Activated CD8-positive, alpha-beta memory T cell treated with anti-CD3 and anti-CD28 coated beads, Interleukin-2, amount 10 ng/mL, durations not matched to agents 7 days and 5 days (primary cell): Measurements from ENCODE around the gene GLRX3. TPM values are rescaled to one million over a fixed set of nuclear protein-coding genes. Genes with fewer than 3 reads are reported as not detected.
A peak's percentile ranks its signal among the peaks of the same experiment; 100 is the strongest.
"Not testable (repeated sequence)": the region's sequence is repeated elsewhere in the genome, so short reads cannot be mapped to it uniquely, and the experiment has no call there.

ENCODE experiments used
- ATAC-seq: fragments of 150-1000 bp; cut with Tn5 transposase; one replicate; pipeline ENCODE4 v1.10.0; 2021; ENCODE audit warnings: moderate library complexity
- CTCF ChIA-PET: fragments of 350-600 bp; sonication (Branson Sonifier 250); formaldehyde crosslinking; loops from one replicate; lab custom pipeline; 2021; ENCODE audit warnings: antibody characterized with exemption; lab: Charles Lee
- DNase-seq: peaks from one replicate; pipeline ENCODE4 v3.0.0-alpha.2; 2020
- H3K27ac Mint-ChIP-seq: one replicate; pipeline ENCODE4 v1.8.0; 2021; ENCODE audit warnings: mild to moderate bottlenecking, mixed read lengths
- H3K27me3 Mint-ChIP-seq: one replicate; pipeline ENCODE4 v1.8.0; 2021; ENCODE audit warnings: mixed read lengths
- H3K36me3 Mint-ChIP-seq: one replicate; pipeline ENCODE4 v1.8.0; 2021; ENCODE audit warnings: mild to moderate bottlenecking, mixed read lengths
- H3K4me1 Mint-ChIP-seq: one replicate; pipeline ENCODE4 v1.8.0; 2021; ENCODE audit warnings: mixed read lengths
- H3K4me3 Mint-ChIP-seq: one replicate; pipeline ENCODE4 v1.8.0; 2021; ENCODE audit warnings: mild to moderate bottlenecking, moderate library complexity, mixed read lengths
- H3K9me3 Mint-ChIP-seq: one replicate; pipeline ENCODE4 v1.8.0; 2022; ENCODE audit warnings: low read depth, mixed read lengths
- total RNA-seq, 2 experiments: library from RNA; stranded (reverse); gene quantifications; one replicate each; pipeline ENCODE4 v1.2.3, GENCODE V29; 2021

GLRX3 gene
- total RNA-seq, 2 experiments from 2014 or later, result 65.0 to 89.7 TPM

GRCh38 chr10:130116942-130117341 is 19.2 kb upstream of the GLRX3 start:
- not testable (repeated sequence) for DNase-seq, H3K9me3 Mint-ChIP-seq, H3K27me3 Mint-ChIP-seq, H3K4me3 Mint-ChIP-seq, H3K27ac Mint-ChIP-seq, ATAC-seq, H3K36me3 Mint-ChIP-seq
- CTCF ChIA-PET, result interaction anchor here (2.5 kb wide), 1 partner anchor 10 kb away, joined by 13 read pairs; no protein-coding TSS in a partner anchor
- H3K4me1 Mint-ChIP-seq, result peaks cover 10% of the 10 kb centered on the region

GRCh38 chr10:130117535-130117934 is 18.7 kb upstream of the GLRX3 start:
- not testable (repeated sequence) for H3K27ac Mint-ChIP-seq, ATAC-seq, H3K9me3 Mint-ChIP-seq, DNase-seq, H3K36me3 Mint-ChIP-seq, H3K4me1 Mint-ChIP-seq, H3K4me3 Mint-ChIP-seq, H3K27me3 Mint-ChIP-seq
- CTCF ChIA-PET, result interaction anchor here (2.5 kb wide), 1 partner anchor 10 kb away, joined by 13 read pairs; no protein-coding TSS in a partner anchor

- CTCF ChIA-PET, result interaction anchor here (1.4 kb wide), 1 partner anchor 10 kb away, joined by 3 read pairs; no protein-coding TSS in a partner anchor
- peaks cover 6% of the 10 kb centered on the region for H3K27me3 Mint-ChIP-seq
- H3K9me3 Mint-ChIP-seq, result no peaks in the 10 kb centered on the region
Observed at GRCh38 chr10:130121486-130122079, 14.6 kb upstream of the GLRX3 start.

GRCh38 chr10:130127364-130128061 is 8.7 kb upstream of the GLRX3 start:
- CTCF ChIA-PET, result interaction anchor here (0.7 to 3.1 kb wide), 16 partner anchors 9 to 661 kb away, joined by 3 to 23 read pairs (median 4); partner anchors contain the start of genes C10orf143 and MGMT
- no peak overlapping the region for H3K27ac Mint-ChIP-seq
- H3K4me1 Mint-ChIP-seq, result peaks cover 10% of the 10 kb centered on the region
- peaks cover 41% of the 10 kb centered on the region for H3K27me3 Mint-ChIP-seq
- H3K9me3 Mint-ChIP-seq, result no peaks in the 10 kb centered on the region
- no peak overlapping the region for H3K4me3 Mint-ChIP-seq
- peak; percentile 82 for ATAC-seq
- peak; percentile 67 for DNase-seq
- no peaks in the 10 kb centered on the region for H3K36me3 Mint-ChIP-seq

More at GRCh38 chr10:130121486-130122079, 14.6 kb upstream of the GLRX3 start:
- ATAC-seq (no peak), DNase-seq (no peak)
- H3K4me1 Mint-ChIP-seq, result no peaks in the 10 kb centered on the region
- H3K27ac Mint-ChIP-seq, result no peak overlapping the region
- no peaks in the 10 kb centered on the region for H3K36me3 Mint-ChIP-seq
- no peak overlapping the region for H3K4me3 Mint-ChIP-seq

GRCh38 chr10:130128062-130128781 is 8.0 kb upstream of the GLRX3 start:
- Mint-ChIP-seq H3K27me3 (peaks cover 41% of the 10 kb centered on the region), H3K9me3 (no peaks in the 10 kb centered on the region), H3K4me3 (no peak overlapping the region), H3K27ac (no peak overlapping the region), H3K4me1 (peaks cover 10% of the 10 kb centered on the region), H3K36me3 (no peaks in the 10 kb centered on the region)
- DNase-seq (no peak), ATAC-seq (no peak)
- CTCF ChIA-PET, result interaction anchor here (0.8 to 3.1 kb wide), 14 partner anchors 9 to 239 kb away, joined by 3 to 23 read pairs (median 4); partner anchors contain the start of gene C10orf143

- H3K36me3 Mint-ChIP-seq, result no peaks in the 10 kb centered on the region
- H3K27me3 Mint-ChIP-seq, result peaks cover 41% of the 10 kb centered on the region
- peaks cover 10% of the 10 kb centered on the region for H3K4me1 Mint-ChIP-seq
- H3K9me3 Mint-ChIP-seq, result no peaks in the 10 kb centered on the region
- ATAC-seq, result no peak
- CTCF ChIA-PET, result interaction anchor here (1.0 to 3.1 kb wide), 5 partner anchors 10 to 54 kb away, joined by 3 to 23 read pairs (median 4); partner anchors contain the start of gene C10orf143
- H3K27ac Mint-ChIP-seq, result no peak overlapping the region
- peak; percentile 21 for DNase-seq
- H3K4me3 Mint-ChIP-seq, result no peak overlapping the region
Observed at GRCh38 chr10:130128922-130129321, 7.3 kb upstream of the GLRX3 start.

GRCh38 chr10:130135676-130136225 is 440 bp upstream of the GLRX3 start:
- H3K4me1 Mint-ChIP-seq, result peaks cover 36% of the 10 kb centered on the region
- no peaks in the 10 kb centered on the region for H3K9me3 Mint-ChIP-seq
- peak overlapping the region; percentile 52 for H3K27ac Mint-ChIP-seq
- ATAC-seq (no peak), DNase-seq (no peak)
- peak overlapping the region; percentile 80 for H3K4me3 Mint-ChIP-seq
- CTCF ChIA-PET, result interaction anchor here (1.8 to 3.2 kb wide), 2 partner anchors 23 to 25 kb away, joined by 8 to 48 read pairs; partner anchors contain the start of gene C10orf143
- H3K27me3 Mint-ChIP-seq, result peaks cover 20% of the 10 kb centered on the region
- H3K36me3 Mint-ChIP-seq, result peaks cover 8% of the 10 kb centered on the region

- peaks cover 15% of the 10 kb centered on the region for H3K36me3 Mint-ChIP-seq
- H3K27me3 Mint-ChIP-seq, result peaks cover 14% of the 10 kb centered on the region
- DNase-seq (no peak), ATAC-seq (no peak)
- H3K27ac Mint-ChIP-seq, result peak overlapping the region; percentile 80
- peak overlapping the region; percentile 78 for H3K4me3 Mint-ChIP-seq
- CTCF ChIA-PET, result interaction anchor here (0.8 to 3.2 kb wide), 3 partner anchors 22 to 30 kb away, joined by 3 to 48 read pairs (median 8); partner anchors contain the start of gene C10orf143
- no peaks in the 10 kb centered on the region for H3K9me3 Mint-ChIP-seq
- peaks cover 48% of the 10 kb centered on the region for H3K4me1 Mint-ChIP-seq
Observed at GRCh38 chr10:130137090-130137448, 878 bp downstream of the GLRX3 start.

GRCh38 chr10:130137659-130138478 is 1.7 kb downstream of the GLRX3 start:
- Mint-ChIP-seq H3K27ac (peak overlapping the region; percentile 80), H3K9me3 (no peaks in the 10 kb centered on the region), H3K4me3 (peak overlapping the region; percentile 78), H3K27me3 (peaks cover 9% of the 10 kb centered on the region), H3K4me1 (peaks cover 56% of the 10 kb centered on the region), H3K36me3 (peaks cover 23% of the 10 kb centered on the region)
- CTCF ChIA-PET, result interaction anchor here (0.6 to 3.2 kb wide), 8 partner anchors 10 to 34 kb away, joined by 3 to 48 read pairs (median 4); partner anchors contain the start of gene C10orf143
- ATAC-seq (no peak), DNase-seq (no peak)

- H3K27ac Mint-ChIP-seq, result peak overlapping the region; percentile 52
Observed at GRCh38 chr10:130138479-130138866, 2.3 kb downstream of the GLRX3 start.

GRCh38 chr10:130140425-130140824 is 4.2 kb downstream of the GLRX3 start:
- Mint-ChIP-seq H3K27me3 (peaks cover under 1% of the 10 kb centered on the region), H3K9me3 (no peaks in the 10 kb centered on the region), H3K27ac (peak overlapping the region; percentile 24), H3K36me3 (peaks cover 32% of the 10 kb centered on the region), H3K4me3 (no peak overlapping the region), H3K4me1 (peaks cover 55% of the 10 kb centered on the region)
- ATAC-seq, result no peak
- CTCF ChIA-PET, result interaction anchor here (1.1 to 1.4 kb wide), 3 partner anchors 13 to 30 kb away, joined by 3 to 8 read pairs (median 5); partner anchors contain the start of gene C10orf143
- DNase-seq, result no peak

More at GRCh38 chr10:130138479-130138866, 2.3 kb downstream of the GLRX3 start:
- H3K4me1 Mint-ChIP-seq, result peaks cover 58% of the 10 kb centered on the region
- peaks cover 9% of the 10 kb centered on the region for H3K27me3 Mint-ChIP-seq
- no peaks in the 10 kb centered on the region for H3K9me3 Mint-ChIP-seq
- peaks cover 27% of the 10 kb centered on the region for H3K36me3 Mint-ChIP-seq
- peak; percentile 50 for DNase-seq
- ATAC-seq, result peak; percentile 29
- peak overlapping the region; percentile 78 for H3K4me3 Mint-ChIP-seq
- CTCF ChIA-PET, result interaction anchor here (0.6 to 3.2 kb wide), 5 partner anchors 10 to 30 kb away, joined by 3 to 48 read pairs (median 4); partner anchors contain the start of gene C10orf143

- Mint-ChIP-seq H3K27ac (peak overlapping the region; percentile 9), H3K9me3 (no peaks in the 10 kb centered on the region), H3K4me1 (peaks cover 56% of the 10 kb centered on the region), H3K4me3 (no peak overlapping the region), H3K27me3 (no peaks in the 10 kb centered on the region), H3K36me3 (peaks cover 35% of the 10 kb centered on the region)
- ATAC-seq (no peak), DNase-seq (no peak)
- CTCF ChIA-PET, result interaction anchor here (1.2 to 2.0 kb wide), 3 partner anchors 30 to 39 kb away, joined by 3 to 9 read pairs (median 4); partner anchors contain the start of gene C10orf143
Observed at GRCh38 chr10:130141038-130141437, 4.8 kb downstream of the GLRX3 start.
